ENCODE results near the gene MACROD2.

- TF ChIP-seq POLR2AphosphoS5 (IDR thresholded peaks at IDR 0.05; ENCODE audit: low read depth, low read length) (no peak), MAX (IDR thresholded peaks at IDR 0.05) (no peak), CTCF (IDR thresholded peaks at IDR 0.05 in 2 of 3, conservative IDR thresholded peaks at IDR 0.05 in 1 of 3; ENCODE audit: borderline replicate concordance in 1 of 3, insufficient read depth in 1 of 3, low read depth in 2 of 3, low read length in 2 of 3) (no peak), POLR2A (IDR thresholded peaks at IDR 0.05; ENCODE audit: borderline replicate concordance, extremely low read depth, insufficient read depth, insufficient read length) (no peak), TCF7L2 (IDR thresholded peaks at IDR 0.05; ENCODE audit: borderline replicate concordance, extremely low read depth, insufficient read depth, insufficient read length) (no peak), SIN3A (IDR thresholded peaks at IDR 0.05; ENCODE audit: low read depth) (no peak), SP1 (IDR thresholded peaks at IDR 0.05; ENCODE audit: low read depth) (no peak), EZH2 (IDR thresholded peaks at IDR 0.05) (no peak), ZFX (IDR thresholded peaks at IDR 0.05) (no peak), EZH2phosphoT487 (IDR thresholded peaks at IDR 0.05; ENCODE audit: borderline replicate concordance) (no peak), REST (IDR thresholded peaks at IDR 0.05; ENCODE audit: low read depth) (no peak), ZNF274 (IDR thresholded peaks at IDR 0.05; ENCODE audit: low read depth, low read length) (no peak), ATF3 (IDR thresholded peaks at IDR 0.05) (no peak)
Observed at GRCh38 chr20:14929388-14929787, 934.1 kb downstream of the MACROD2 start.

Measured in HCT116 (cell line).